A549 (cell line): ENCODE data around the gene GPSM1.

Experiments
- CHD2 ChIP-seq: fragments of 150-350 bp; IDR thresholded peaks from 2 replicates; pipeline ENCODE4 v1.6.1; 2014; ENCODE audit warnings: low read length; ENCODE audit not compliant: partially characterized antibody
- CTCF ChIP-seq: fragments of >200 bp; sonication (Bioruptor Twin); formaldehyde crosslinking; IDR thresholded peaks from 3 replicates; pipeline ENCODE4 v1.5.1; 2016
- EP300 ChIP-seq, 2 experiments: fragments of >200 bp; sonication (Bioruptor Twin); formaldehyde crosslinking; IDR thresholded peaks; 2 replicates in 1 of 2; 3 replicates in 1 of 2; pipeline ENCODE4 v1.6.1; 2016 to 2017
- ESRRA ChIP-seq: fragments of 150-350 bp; IDR thresholded peaks from 2 replicates; pipeline ENCODE4 v1.6.1; 2014; ENCODE audit warnings: mild to moderate bottlenecking, low read length, borderline replicate concordance
- MAFK ChIP-seq: fragments of 450-650 bp; IDR thresholded peaks from 2 replicates; pipeline ENCODE4 v1.6.1; 2014; ENCODE audit not compliant: partially characterized antibody
- MAX ChIP-seq: IDR thresholded peaks from 2 replicates; pipeline ENCODE4 v1.6.1; 2012
- NPAS2 ChIP-seq: fragments of 250-450 bp; sonication (Bioruptor Pico); IDR thresholded peaks from 2 replicates; pipeline ENCODE4 v1.8.0; 2022; ENCODE audit warnings: mild to moderate bottlenecking, moderate library complexity, borderline replicate concordance
- NR3C1 ChIP-seq: fragments of >200 bp; sonication (Bioruptor Twin); formaldehyde crosslinking; IDR thresholded peaks from 3 replicates; pipeline ENCODE4 v1.6.1; 2017
- PHF8 ChIP-seq: fragments of 200-600 bp; sonication (generic); IDR thresholded peaks from 2 replicates; pipeline ENCODE4 v1.6.1; 2016; ENCODE audit warnings: low read depth, mild to moderate bottlenecking, antibody characterized with exemption, moderate library complexity, borderline replicate concordance
- POLR2A ChIP-seq: IDR thresholded peaks from 2 replicates; pipeline ENCODE4 v1.6.1; 2012; ENCODE audit warnings: mild to moderate bottlenecking, low read length
- RAD21 ChIP-seq, 2 experiments: fragments of >200 bp in 1 of 2; sonication (Bioruptor Twin) in 1 of 2; formaldehyde crosslinking in 1 of 2; IDR thresholded peaks in 1 of 2; conservative IDR thresholded peaks in 1 of 2; 2 replicates in 1 of 2; 3 replicates in 1 of 2; pipeline ENCODE4 v1.6.1; 2012 to 2018; ENCODE audit warnings: inconsistent platforms in 1 of 2
- USF2 ChIP-seq: fragments of 450-650 bp; IDR thresholded peaks from 2 replicates; pipeline ENCODE4 v1.6.1; 2014; ENCODE audit warnings: antibody characterized with exemption

- TF ChIP-seq MAFK = no peak
- TF ChIP-seq RAD21 (conservative IDR thresholded peaks at IDR 0.05 in 1 of 2, IDR thresholded peaks at IDR 0.05 in 1 of 2) = no peak
- no peak for TF ChIP-seq CTCF
- no peak for TF ChIP-seq MAX
- no peak for TF ChIP-seq NR3C1
- TF ChIP-seq CHD2 = no peak
- TF ChIP-seq NPAS2 (CRISPR knock-in tag) = no peak
- TF ChIP-seq ESRRA = no peak
- no peak for TF ChIP-seq EP300 (IDR thresholded peaks at IDR 0.05)
- TF ChIP-seq PHF8 = no peak
- no peak for TF ChIP-seq POLR2A
- no peak for TF ChIP-seq USF2
Measured at GRCh38 chr9:136300866-136301265, 26.5 kb upstream of the GPSM1 start.
